NCI-H774 (cell line): ENCODE data around the gene RABEP1.

ENCODE experiments used
- DNase-seq: peaks from one replicate; lab custom pipeline; 2025; lab: John Stamatoyannopoulos, UW

RABEP1 gene

GRCh38 chr17:5364156-5364555 lies 82.1 kb downstream of the RABEP1 start:
- no peak for DNase-seq

- DNase-seq: no peak
Observed at GRCh38 chr17:5364696-5365095, 82.6 kb downstream of the RABEP1 start.

GRCh38 chr17:5365831-5366230 lies 83.7 kb downstream of the RABEP1 start:
- DNase-seq: no peak

- DNase-seq: no peak
Observed at GRCh38 chr17:5370411-5370810, 88.3 kb downstream of the RABEP1 start.

GRCh38 chr17:5373112-5373511 lies 91.0 kb downstream of the RABEP1 start:
- DNase-seq: no peak

GRCh38 chr17:5378566-5379207 lies 96.6 kb downstream of the RABEP1 start:
- DNase-seq: no peak

- no peak for DNase-seq
Observed at GRCh38 chr17:5379351-5380107, 97.4 kb downstream of the RABEP1 start.

GRCh38 chr17:5380491-5381135 lies 98.5 kb downstream of the RABEP1 start:
- no peak for DNase-seq

- DNase-seq: no peak
Observed at GRCh38 chr17:5381542-5381941, 99.5 kb downstream of the RABEP1 start.

GRCh38 chr17:5391678-5392077 lies 109.6 kb downstream of the RABEP1 start:
- DNase-seq: no peak

GRCh38 chr17:5396612-5397011 lies 114.5 kb downstream of the RABEP1 start:
- DNase-seq: no peak

GRCh38 chr17:5399767-5400166 lies 117.7 kb downstream of the RABEP1 start:
- DNase-seq: no peak

- no peak for DNase-seq
Observed at GRCh38 chr17:5405400-5405799, 123.3 kb downstream of the RABEP1 start.

GRCh38 chr17:5408186-5408585 lies 126.1 kb downstream of the RABEP1 start:
- DNase-seq: no peak

GRCh38 chr17:5410594-5411272 lies 128.6 kb downstream of the RABEP1 start:
- DNase-seq: no peak

GRCh38 chr17:5413682-5414081 lies 131.6 kb downstream of the RABEP1 start:
- no peak for DNase-seq

GRCh38 chr17:5416901-5417300 lies 134.8 kb downstream of the RABEP1 start:
- DNase-seq: no peak

GRCh38 chr17:5418858-5419355 lies 136.8 kb downstream of the RABEP1 start:
- DNase-seq: no peak

- DNase-seq: peak; percentile 91
Observed at GRCh38 chr17:5419356-5419958, 137.4 kb downstream of the RABEP1 start, which contains the start of gene NUP88. Gene NUP88, minus strand, starts transcription at chr17:5419662. Its CDS starts 12 bp downstream, at chr17:5419650.

GRCh38 chr17:5419959-5420653 lies 138.0 kb downstream of the RABEP1 start, which contains the start of gene RPAIN:
Gene RPAIN, plus strand, starts transcription at chr17:5420182. Its CDS starts 29 bp downstream, at chr17:5420211.
- DNase-seq: peak; percentile 73

- no peak for DNase-seq
Observed at GRCh38 chr17:5422505-5422904, 140.4 kb downstream of the RABEP1 start.
